Cardiac fibroblast (primary cell): ENCODE data around the gene MTHFD1.

Source experiments
- DNase-seq, 2 donors: peaks; one replicate each; pipeline versions ENCODE4 v3.0.0 to v3.0.0-alpha.2; 2010; ENCODE audit warnings: low read depth in 2 of 2
- H3K4me3 ChIP-seq, 2 donors: replicated peaks in 1 of 2; 1 replicate in 1 of 2; 2 replicates in 1 of 2; pipeline ENCODE4 v1.5.1; 2011; ENCODE audit warnings: low read depth in 2 of 2, low read length in 2 of 2, mild to moderate bottlenecking in 2 of 2, moderate library complexity in 1 of 2
- TF ChIP-seq, protein P1 (sequence below): IDR thresholded peaks from one replicate; pipeline ENCODE4 v1.5.1; 2011; ENCODE audit warnings: low read depth, mild to moderate bottlenecking, low read length, inconsistent platforms

MTHFD1 gene

DNA sequence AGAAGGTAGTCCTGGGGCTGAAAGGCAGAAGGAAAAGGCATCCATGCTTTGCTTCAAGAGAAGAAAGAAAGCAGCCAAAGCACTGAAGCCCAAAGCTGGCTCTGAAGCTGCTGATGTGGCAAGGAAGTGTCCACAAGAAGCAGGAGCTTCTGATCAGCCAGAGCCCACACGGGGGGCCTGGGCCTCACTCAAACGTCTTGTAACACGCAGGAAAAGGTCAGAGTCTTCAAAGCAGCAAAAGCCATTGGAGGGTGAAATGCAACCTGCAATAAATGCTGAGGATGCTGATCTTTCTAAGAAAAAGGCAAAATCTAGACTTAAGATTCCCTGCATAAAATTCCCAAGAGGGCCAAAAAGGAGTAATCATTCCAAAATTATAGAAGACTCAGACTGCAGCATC lies 80.3 kb downstream of the MTHFD1 start:
- DNase-seq: no peak
- TF ChIP-seq, protein P1, sequence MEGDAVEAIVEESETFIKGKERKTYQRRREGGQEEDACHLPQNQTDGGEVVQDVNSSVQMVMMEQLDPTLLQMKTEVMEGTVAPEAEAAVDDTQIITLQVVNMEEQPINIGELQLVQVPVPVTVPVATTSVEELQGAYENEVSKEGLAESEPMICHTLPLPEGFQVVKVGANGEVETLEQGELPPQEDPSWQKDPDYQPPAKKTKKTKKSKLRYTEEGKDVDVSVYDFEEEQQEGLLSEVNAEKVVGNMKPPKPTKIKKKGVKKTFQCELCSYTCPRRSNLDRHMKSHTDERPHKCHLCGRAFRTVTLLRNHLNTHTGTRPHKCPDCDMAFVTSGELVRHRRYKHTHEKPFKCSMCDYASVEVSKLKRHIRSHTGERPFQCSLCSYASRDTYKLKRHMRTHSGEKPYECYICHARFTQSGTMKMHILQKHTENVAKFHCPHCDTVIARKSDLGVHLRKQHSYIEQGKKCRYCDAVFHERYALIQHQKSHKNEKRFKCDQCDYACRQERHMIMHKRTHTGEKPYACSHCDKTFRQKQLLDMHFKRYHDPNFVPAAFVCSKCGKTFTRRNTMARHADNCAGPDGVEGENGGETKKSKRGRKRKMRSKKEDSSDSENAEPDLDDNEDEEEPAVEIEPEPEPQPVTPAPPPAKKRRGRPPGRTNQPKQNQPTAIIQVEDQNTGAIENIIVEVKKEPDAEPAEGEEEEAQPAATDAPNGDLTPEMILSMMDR: no peak
- no peak overlapping the region for H3K4me3 ChIP-seq

DNA sequence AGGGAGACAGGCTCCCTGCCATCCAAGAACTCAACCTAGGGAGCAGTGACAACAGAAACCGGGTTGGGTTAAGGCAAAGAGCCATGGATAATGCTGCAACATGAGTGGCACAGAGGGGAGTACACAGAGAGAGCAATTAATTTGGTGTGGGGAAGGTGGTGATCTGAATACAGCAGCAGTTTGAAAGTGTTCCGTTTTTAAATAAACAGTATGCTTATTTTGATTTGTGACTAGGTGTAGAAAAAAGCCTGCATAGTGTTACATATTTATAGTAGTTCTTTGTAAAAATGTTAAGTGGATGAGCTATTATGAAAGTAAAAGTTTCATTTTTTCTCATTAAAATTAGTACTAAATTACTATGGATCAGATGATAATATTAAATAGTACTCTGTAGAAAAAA lies 85.9 kb downstream of the MTHFD1 start:
- H3K4me3 ChIP-seq: no peak overlapping the region
- no peak for DNase-seq
- TF ChIP-seq, protein P1: no peak

DNA sequence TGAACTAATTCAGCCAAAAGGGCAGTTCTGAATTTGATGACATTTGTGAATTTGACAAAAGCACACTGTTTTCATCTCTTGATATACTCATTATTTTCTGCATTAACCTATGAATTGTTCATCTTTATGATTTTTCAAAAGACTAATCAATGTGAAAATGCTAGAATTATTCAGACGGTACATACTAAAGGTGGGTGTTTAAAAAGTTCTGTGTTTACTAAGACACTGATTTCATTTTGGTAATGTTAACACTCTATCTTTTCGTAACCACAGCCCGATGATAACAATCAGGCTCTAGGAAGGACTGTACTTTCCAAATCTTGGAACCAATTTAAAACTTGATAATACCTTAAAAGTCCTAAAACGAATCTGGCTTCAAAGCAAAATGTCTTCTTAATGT lies 86.5 kb downstream of the MTHFD1 start:
- no peak overlapping the region for H3K4me3 ChIP-seq
- TF ChIP-seq, protein P1: no peak
- no peak for DNase-seq

DNA sequence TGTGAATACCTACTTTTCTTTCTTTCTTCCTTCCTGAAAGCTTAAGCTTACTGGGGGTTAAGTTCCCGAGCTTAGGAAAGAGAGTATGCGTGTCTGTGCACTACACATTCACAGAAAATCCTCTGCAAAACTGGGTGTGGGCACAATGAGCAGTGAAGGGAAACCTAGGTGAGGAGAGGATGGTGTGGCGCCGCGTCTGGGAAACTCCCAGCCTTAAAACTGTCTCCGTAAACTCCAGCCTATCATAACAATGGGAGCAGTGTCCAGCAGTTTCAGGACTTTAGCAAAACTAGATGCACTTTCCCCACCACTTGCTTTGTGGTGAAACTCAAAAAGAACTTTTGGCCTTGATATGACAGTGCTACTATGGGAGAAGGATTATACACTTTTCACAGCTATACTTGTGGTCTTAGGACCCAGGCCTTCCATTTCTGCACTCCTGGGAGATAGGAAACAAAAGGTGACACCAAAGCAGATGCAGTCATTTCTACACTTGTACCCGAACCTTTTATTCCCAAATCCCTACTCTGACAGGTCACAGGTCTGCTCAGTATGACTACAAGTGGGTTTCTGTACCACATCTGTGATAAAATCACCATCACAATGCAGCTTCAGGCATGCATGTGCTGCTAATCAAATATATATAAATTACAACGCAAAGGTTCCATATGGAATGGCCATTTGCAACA lies 87.6 kb downstream of the MTHFD1 start:
- no peak overlapping the region for H3K4me3 ChIP-seq
- TF ChIP-seq, protein P1: no peak
- DNase-seq: no peak

DNA sequence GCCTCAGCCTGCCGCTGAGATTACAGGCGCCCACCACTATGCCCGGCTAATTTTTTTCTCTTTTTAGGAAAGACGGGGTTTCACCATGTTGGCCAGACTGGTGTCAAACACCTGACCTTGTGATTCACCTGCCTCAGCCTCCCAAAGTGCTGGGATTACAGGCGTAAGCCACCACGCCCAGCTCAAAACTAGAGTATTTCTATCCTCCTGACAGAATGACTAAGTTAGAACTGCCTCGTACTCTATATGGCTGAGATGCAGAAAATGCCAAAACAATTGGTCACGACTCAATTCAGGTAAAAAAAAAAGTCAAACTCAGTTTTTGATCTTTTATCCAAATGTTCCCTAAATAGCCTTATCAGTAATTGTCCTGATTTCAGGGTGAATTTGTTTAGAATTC lies 88.3 kb downstream of the MTHFD1 start:
- TF ChIP-seq, protein P1: no peak
- no peak overlapping the region for H3K4me3 ChIP-seq
- no peak for DNase-seq

DNA sequence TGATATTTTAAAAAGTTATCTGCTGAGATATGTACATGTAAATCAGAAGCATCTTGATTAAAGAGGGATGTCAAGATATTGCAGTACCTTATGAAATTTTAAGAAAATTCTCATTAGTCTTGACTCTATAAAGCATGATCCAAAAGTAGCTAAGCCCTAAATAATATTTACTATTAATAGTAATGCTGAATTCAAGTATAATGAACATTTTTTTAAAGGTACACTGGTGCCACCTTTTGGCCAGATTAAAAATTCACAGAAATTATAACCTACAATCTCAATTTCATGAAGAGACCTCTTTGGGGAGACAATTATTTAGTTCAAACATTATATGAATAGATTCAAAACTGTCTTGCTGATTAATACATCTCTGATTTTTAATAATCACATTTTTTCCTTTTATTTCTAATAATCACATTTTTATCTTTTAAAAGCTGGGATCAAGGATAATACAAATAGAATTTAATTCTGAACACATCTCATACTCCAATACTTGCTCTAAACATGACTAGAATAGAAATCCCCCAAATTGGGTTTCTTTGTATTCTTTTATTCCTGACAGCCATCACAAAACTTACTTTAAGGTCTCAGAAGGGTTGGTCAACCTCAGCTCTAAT lies 90.6 kb downstream of the MTHFD1 start:
- TF ChIP-seq, protein P1: peak; percentile 14
- DNase-seq: peak; percentile 53 to 60
- no peak overlapping the region for H3K4me3 ChIP-seq
